Loucy (cell line): ENCODE measurements around the gene GLIPR1.
A peak's percentile ranks its signal among the peaks of the same experiment; 100 is the strongest.

Source experiments
- H2AFZ ChIP-seq: fragments of 200-600 bp; sonication (generic); 2 replicates; pipeline ENCODE4 v1.6.0; 2016; ENCODE audit warnings: antibody characterized with exemption, mild to moderate bottlenecking, low read length, moderate library complexity
- H3F3A ChIP-seq: fragments of 200-600 bp; 2 replicates; pipeline ENCODE4 v1.6.0; 2016; ENCODE audit warnings: antibody characterized with exemption, low read depth, mild to moderate bottlenecking
- H3K27me3 ChIP-seq: fragments of 200-600 bp; sonication (generic); 2 replicates; pipeline ENCODE4 v1.6.1; 2014; ENCODE audit warnings: low read length, mild to moderate bottlenecking; ENCODE audit not compliant: insufficient read depth, poor library complexity, severe bottlenecking
- H3K36me3 ChIP-seq: fragments of 200-600 bp; sonication (generic); 2 replicates; pipeline ENCODE4 v1.6.1; 2016; ENCODE audit warnings: low read length; ENCODE audit not compliant: insufficient read depth
- H3K4me1 ChIP-seq: fragments of 200-600 bp; sonication (generic); 2 replicates; pipeline ENCODE4 v1.5.1; 2014; ENCODE audit warnings: low read length, mild to moderate bottlenecking; ENCODE audit not compliant: insufficient read depth, poor library complexity, severe bottlenecking
- H3K4me2 ChIP-seq: fragments of 200-600 bp; sonication (generic); 2 replicates; pipeline ENCODE4 v1.6.0; 2014; ENCODE audit warnings: antibody characterized with exemption, low read length, low read depth, mild to moderate bottlenecking; ENCODE audit not compliant: poor library complexity, severe bottlenecking
- H3K4me3 ChIP-seq: fragments of 200-600 bp; sonication (generic); 2 replicates; pipeline ENCODE4 v1.5.1; 2014; ENCODE audit warnings: low read length, mild to moderate bottlenecking, mixed read lengths; ENCODE audit not compliant: poor library complexity, severe bottlenecking
- H3K79me2 ChIP-seq: fragments of 200-600 bp; sonication (generic); 2 replicates; pipeline ENCODE4 v1.6.1; 2014; ENCODE audit warnings: low read length; ENCODE audit not compliant: insufficient read depth
- H3K9ac ChIP-seq: fragments of 200-600 bp; sonication (generic); 2 replicates; pipeline ENCODE4 v1.6.0; 2014; ENCODE audit warnings: mild to moderate bottlenecking, low read depth, low read length, moderate library complexity; ENCODE audit not compliant: poor library complexity, severe bottlenecking
- H3K9me2 ChIP-seq: fragments of 200-600 bp; sonication (generic); replicated peaks from 2 replicates; pipeline ENCODE4 v1.6.1; 2016; ENCODE audit warnings: low read depth, low read length, mixed read lengths
- H3K9me3 ChIP-seq: fragments of 200-600 bp; sonication (generic); 2 replicates; pipeline ENCODE4 v1.6.1; 2014; ENCODE audit warnings: mild to moderate bottlenecking, antibody characterized with exemption, low read length, low read depth; ENCODE audit not compliant: insufficient read depth
- H4K20me1 ChIP-seq: fragments of 200-600 bp; sonication (generic); 2 replicates; pipeline ENCODE4 v1.6.0; 2014; ENCODE audit warnings: antibody characterized with exemption, low read length, mild to moderate bottlenecking; ENCODE audit not compliant: insufficient read depth, poor library complexity, severe bottlenecking
- CTCF ChIP-seq: fragments of 200-600 bp; sonication (generic); conservative IDR thresholded peaks from 2 replicates; pipeline ENCODE4 v1.5.1; 2014; ENCODE audit warnings: mild to moderate bottlenecking, antibody characterized with exemption, low read length
- EZH2phosphoT487 ChIP-seq: fragments of 200-600 bp; IDR thresholded peaks from 2 replicates; pipeline ENCODE4 v1.6.1; 2018; ENCODE audit warnings: antibody characterized with exemption, mild to moderate bottlenecking, moderate library complexity, borderline replicate concordance

The GLIPR1 gene

GRCh38 chr12:75481013-75481705 is 604 bp downstream of the GLIPR1 start:
- H3K4me1 ChIP-seq = peaks cover 27% of the 10 kb centered on the region

GRCh38 chr12:75481774-75482173 is 1.2 kb downstream of the GLIPR1 start:
- no peak for TF ChIP-seq CTCF
- no peak for TF ChIP-seq EZH2phosphoT487
- Histone ChIP-seq H2AFZ (peak overlapping the region; percentile 66), H3K9me2 (no peaks in the 10 kb centered on the region), H3F3A (no peaks in the 10 kb centered on the region), H4K20me1 (no peaks in the 10 kb centered on the region), H3K4me1 (peaks cover 34% of the 10 kb centered on the region), H3K27me3 (no peaks in the 10 kb centered on the region), H3K9me3 (no peaks in the 10 kb centered on the region), H3K79me2 (no peaks in the 10 kb centered on the region), H3K4me2 (peak overlapping the region; percentile 74), H3K9ac (no peak overlapping the region), H3K36me3 (no peaks in the 10 kb centered on the region), H3K4me3 (no peak overlapping the region)

More at GRCh38 chr12:75481013-75481705, 604 bp downstream of the GLIPR1 start:
- no peaks in the 10 kb centered on the region for H3K79me2 ChIP-seq
- peak overlapping the region; percentile 66 for H2AFZ ChIP-seq
- peak overlapping the region; percentile 20 for H3K9ac ChIP-seq
- no peak for TF ChIP-seq CTCF
- no peak for TF ChIP-seq EZH2phosphoT487
- no peaks in the 10 kb centered on the region for H3K27me3 ChIP-seq
- no peaks in the 10 kb centered on the region for H3F3A ChIP-seq
- H4K20me1 ChIP-seq = no peaks in the 10 kb centered on the region
- H3K4me2 ChIP-seq = peak overlapping the region; percentile 74
- H3K36me3 ChIP-seq = no peaks in the 10 kb centered on the region
- H3K9me3 ChIP-seq = no peaks in the 10 kb centered on the region
- peak overlapping the region; percentile 65 for H3K4me3 ChIP-seq
- H3K9me2 ChIP-seq = no peaks in the 10 kb centered on the region

GRCh38 chr12:75482646-75483045 is 2.1 kb downstream of the GLIPR1 start:
- no peaks in the 10 kb centered on the region for H3K9me3 ChIP-seq
- no peak overlapping the region for H3K4me2 ChIP-seq
- H3K27me3 ChIP-seq = no peaks in the 10 kb centered on the region
- no peaks in the 10 kb centered on the region for H3F3A ChIP-seq
- H3K9ac ChIP-seq = no peak overlapping the region
- H3K79me2 ChIP-seq = no peaks in the 10 kb centered on the region
- no peak overlapping the region for H3K4me3 ChIP-seq
- no peaks in the 10 kb centered on the region for H3K36me3 ChIP-seq
- H3K4me1 ChIP-seq = peaks cover 35% of the 10 kb centered on the region
- no peak overlapping the region for H2AFZ ChIP-seq
- H4K20me1 ChIP-seq = no peaks in the 10 kb centered on the region
- TF ChIP-seq EZH2phosphoT487 = no peak
- no peak for TF ChIP-seq CTCF
- no peaks in the 10 kb centered on the region for H3K9me2 ChIP-seq
